CD14-positive monocyte (primary cell): ENCODE results near the gene ABAT. TPM values are rescaled to one million over a fixed set of nuclear protein-coding genes. Genes with fewer than 3 reads are reported as not detected.
"Not testable (repeated sequence)": the region's sequence is repeated elsewhere in the genome, so short reads cannot be mapped to it uniquely, and the experiment has no call there.

Source experiments
- DNase-seq, 3 donors: peaks; one replicate each; pipeline ENCODE4 v3.0.0-alpha.2; 2011 to 2022
- H2AFZ ChIP-seq: 2 replicates; pipeline ENCODE4 v1.6.0; 2012; ENCODE audit warnings: mild to moderate bottlenecking, low read depth, low read length, inconsistent platforms; ENCODE audit not compliant: insufficient read depth, poor library complexity, severe bottlenecking
- H3K27ac ChIP-seq, 2 donors: 1 replicate in 1 of 2; 2 replicates in 1 of 2; pipeline ENCODE4 v1.5.1; 2012 to 2013; ENCODE audit warnings: low read length in 2 of 2, control low read depth in 1 of 2, inconsistent platforms in 1 of 2, low read depth in 1 of 2, mild to moderate bottlenecking in 1 of 2
- H3K27me3 ChIP-seq, 2 donors: one replicate each; pipeline versions ENCODE4 v1.6.0 to v1.6.1; 2011 to 2013; ENCODE audit warnings: low read length in 2 of 2; ENCODE audit not compliant: control insufficient read depth in 2 of 2, insufficient read depth in 2 of 2
- H3K36me3 ChIP-seq, 2 donors: replicated peaks in 1 of 2; 1 replicate in 1 of 2; 2 replicates in 1 of 2; pipeline versions ENCODE4 v1.5.1 to v1.6.1; 2012 to 2013; ENCODE audit warnings: low read length in 2 of 2, control low read depth in 1 of 2, inconsistent platforms in 1 of 2, mild to moderate bottlenecking in 1 of 2; ENCODE audit not compliant: insufficient read depth in 2 of 2, control insufficient read depth in 1 of 2
- H3K4me1 ChIP-seq, 2 donors: 1 replicate in 1 of 2; 2 replicates in 1 of 2; pipeline versions ENCODE4 v1.5.1 to v1.6.1; 2012 to 2013; ENCODE audit warnings: low read length in 2 of 2, control low read depth in 1 of 2, inconsistent platforms in 1 of 2, mild to moderate bottlenecking in 1 of 2, moderate library complexity in 1 of 2; ENCODE audit not compliant: insufficient read depth in 2 of 2, control insufficient read depth in 1 of 2
- H3K4me2 ChIP-seq: replicated peaks from 2 replicates; pipeline ENCODE3; 2012; ENCODE audit warnings: low read length, moderate library complexity, mild to moderate bottlenecking; ENCODE audit not compliant: poor library complexity, severe bottlenecking; ENCODE audit errors: extremely low read depth
- H3K4me3 ChIP-seq, 3 experiments: fragments of 200-600 bp in 1 of 3; sonication (generic) in 1 of 3; replicated peaks in 1 of 3; 1 replicate in 2 of 3; 2 replicates in 1 of 3; pipeline ENCODE4 v1.5.1; 2011 to 2013; ENCODE audit warnings: low read length in 3 of 3, mild to moderate bottlenecking in 3 of 3, control low read depth in 2 of 3, low read depth in 2 of 3, inconsistent platforms in 1 of 3, moderate library complexity in 1 of 3
- H3K79me2 ChIP-seq: 2 replicates; pipeline ENCODE4 v1.6.0; 2012; ENCODE audit warnings: mild to moderate bottlenecking, control low read depth, inconsistent platforms, low read length, moderate library complexity; ENCODE audit not compliant: insufficient read depth
- H3K9ac ChIP-seq: 2 replicates; pipeline ENCODE4 v1.6.0; 2017; ENCODE audit warnings: low read length, mild to moderate bottlenecking; ENCODE audit not compliant: insufficient read depth, poor library complexity, severe bottlenecking
- H3K9me3 ChIP-seq, 2 donors: replicated peaks in 1 of 2; 1 replicate in 1 of 2; 2 replicates in 1 of 2; pipeline versions ENCODE4 v1.5.1 to v1.6.1; 2012 to 2013; ENCODE audit warnings: low read length in 2 of 2, control low read depth in 1 of 2; ENCODE audit not compliant: control insufficient read depth in 1 of 2, insufficient read depth in 1 of 2
- H4K20me1 ChIP-seq: 2 replicates; pipeline ENCODE4 v1.6.0; 2012; ENCODE audit warnings: mild to moderate bottlenecking, low read length, control low read depth, moderate library complexity; ENCODE audit not compliant: insufficient read depth
- H3K27ac Mint-ChIP-seq, 7 donors: one replicate each; pipeline ENCODE4 v1.8.0; 2020; ENCODE audit warnings: mild to moderate bottlenecking in 7 of 7, mixed read lengths in 7 of 7, moderate library complexity in 6 of 7, inconsistent platforms in 2 of 7
- H3K27me3 Mint-ChIP-seq, 3 donors: one replicate each; pipeline ENCODE4 v1.8.0; 2021 to 2022; ENCODE audit warnings: low read depth in 3 of 3, mild to moderate bottlenecking in 3 of 3, mixed read lengths in 3 of 3, moderate library complexity in 3 of 3, inconsistent platforms in 1 of 3
- H3K36me3 Mint-ChIP-seq, 2 donors: one replicate each; pipeline ENCODE4 v1.8.0; 2020; ENCODE audit warnings: mixed read lengths in 2 of 2, inconsistent platforms in 1 of 2, mild to moderate bottlenecking in 1 of 2
- H3K4me1 Mint-ChIP-seq: one replicate; pipeline ENCODE4 v1.8.0; 2020; ENCODE audit warnings: mild to moderate bottlenecking, mixed read lengths
- H3K4me3 Mint-ChIP-seq, 2 donors: one replicate each; pipeline ENCODE4 v1.8.0; 2020; ENCODE audit warnings: mild to moderate bottlenecking in 2 of 2, mixed read lengths in 2 of 2, moderate library complexity in 1 of 2
- H3K9me3 Mint-ChIP-seq, 7 donors: one replicate each; pipeline ENCODE4 v1.8.0; 2020 to 2022; ENCODE audit warnings: mixed read lengths in 7 of 7, mild to moderate bottlenecking in 6 of 7, moderate library complexity in 6 of 7, inconsistent platforms in 2 of 7
- WGBS: methylation state at CpG from one replicate; pipeline ENCODE4 v1.1.5; 2013; ENCODE audit warnings: missing lambda C conversion rate; ENCODE audit not compliant: insufficient coverage; 5-methylcytosine and 5-hydroxymethylcytosine counted together
- intact Hi-C, 2 donors: fragments of 100-400 bp; cut with micrococcal nuclease; formaldehyde crosslinking; loops; one replicate each; pipeline versions ENCODE4 v1.15.0 to v1.15.1; 2023
- polyA plus RNA-seq, 3 donors: library from polyadenylated mRNA; depleted of rRNA in 1 of 3; unstranded in 2 of 3; stranded (reverse) in 1 of 3; fragments of 300-500 nt in 2 of 3; fragments of >200 nt in 1 of 3; fragmentation: Illumina TruSeq in 2 of 3; gene quantifications; 1 replicate in 2 of 3; 2 replicates in 1 of 3; pipeline ENCODE4 v1.2.3, GENCODE V29; 2012 to 2021
- TF ChIP-seq, protein P1 (sequence below): fragments of 200-600 bp; IDR thresholded peaks from one replicate; pipeline ENCODE4 v1.8.0; 2022; ENCODE audit warnings: antibody characterized with exemption, mild to moderate bottlenecking

The ABAT gene
- polyA plus RNA-seq, 3 donors: 4.9 to 11.8 (median 8.7) TPM

DNA sequence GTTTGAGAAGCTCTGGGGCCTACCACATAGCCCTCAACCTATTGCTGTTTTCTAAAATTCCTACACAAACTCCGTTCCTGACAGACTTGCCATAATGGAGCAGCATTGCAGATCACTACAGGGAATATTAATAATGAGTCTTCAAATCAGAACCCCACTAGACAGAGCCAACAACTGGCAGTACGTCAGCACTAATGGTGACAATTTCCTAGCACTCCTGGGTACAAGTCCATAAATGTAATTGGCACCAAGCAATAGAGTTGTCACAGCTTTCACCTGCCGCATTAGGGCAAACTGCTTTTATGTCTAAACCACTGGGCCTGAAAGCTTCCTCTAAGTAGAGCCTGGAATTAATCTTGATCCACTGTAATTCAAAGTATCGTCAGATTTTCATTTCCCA, 25.5 kb upstream of the ABAT start:
- Histone ChIP-seq H3K27me3 (no peaks in the 10 kb centered on the region), H3K4me2 (no peak overlapping the region), H3K9me3 (no peaks in the 10 kb centered on the region), H3K4me1 (peaks cover 21 to 23% of the 10 kb centered on the region in 2 donors), H3K9ac (no peak overlapping the region), H3K79me2 (peaks cover 15% of the 10 kb centered on the region), H3K36me3 (peaks cover 30 to 36% of the 10 kb centered on the region in 2 donors), H2AFZ (no peak overlapping the region), H4K20me1 (peaks cover 4% of the 10 kb centered on the region), H3K4me3 (no peak overlapping the region), H3K27ac (no peak overlapping the region)
- Mint-ChIP-seq H3K27me3 (no peaks in the 10 kb centered on the region), H3K4me1 (peaks cover 19% of the 10 kb centered on the region), H3K9me3 (no peaks in the 10 kb centered on the region), H3K27ac (peak overlapping the region in 1 of 7 donors; percentile 25), H3K36me3 (peaks cover 44 to 49% of the 10 kb centered on the region in 2 donors), H3K4me3 (no peak overlapping the region)
- TF ChIP-seq, protein P1, sequence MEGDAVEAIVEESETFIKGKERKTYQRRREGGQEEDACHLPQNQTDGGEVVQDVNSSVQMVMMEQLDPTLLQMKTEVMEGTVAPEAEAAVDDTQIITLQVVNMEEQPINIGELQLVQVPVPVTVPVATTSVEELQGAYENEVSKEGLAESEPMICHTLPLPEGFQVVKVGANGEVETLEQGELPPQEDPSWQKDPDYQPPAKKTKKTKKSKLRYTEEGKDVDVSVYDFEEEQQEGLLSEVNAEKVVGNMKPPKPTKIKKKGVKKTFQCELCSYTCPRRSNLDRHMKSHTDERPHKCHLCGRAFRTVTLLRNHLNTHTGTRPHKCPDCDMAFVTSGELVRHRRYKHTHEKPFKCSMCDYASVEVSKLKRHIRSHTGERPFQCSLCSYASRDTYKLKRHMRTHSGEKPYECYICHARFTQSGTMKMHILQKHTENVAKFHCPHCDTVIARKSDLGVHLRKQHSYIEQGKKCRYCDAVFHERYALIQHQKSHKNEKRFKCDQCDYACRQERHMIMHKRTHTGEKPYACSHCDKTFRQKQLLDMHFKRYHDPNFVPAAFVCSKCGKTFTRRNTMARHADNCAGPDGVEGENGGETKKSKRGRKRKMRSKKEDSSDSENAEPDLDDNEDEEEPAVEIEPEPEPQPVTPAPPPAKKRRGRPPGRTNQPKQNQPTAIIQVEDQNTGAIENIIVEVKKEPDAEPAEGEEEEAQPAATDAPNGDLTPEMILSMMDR: no peak
- no peak for DNase-seq
- 97% methylated on average over 4 of the region's 4 CpGs for WGBS
- intact Hi-C loops: loop anchor here in 1 of 2 donors (5.0 kb wide), 1 partner anchor 77 kb away; no protein-coding TSS in a partner anchor

DNA sequence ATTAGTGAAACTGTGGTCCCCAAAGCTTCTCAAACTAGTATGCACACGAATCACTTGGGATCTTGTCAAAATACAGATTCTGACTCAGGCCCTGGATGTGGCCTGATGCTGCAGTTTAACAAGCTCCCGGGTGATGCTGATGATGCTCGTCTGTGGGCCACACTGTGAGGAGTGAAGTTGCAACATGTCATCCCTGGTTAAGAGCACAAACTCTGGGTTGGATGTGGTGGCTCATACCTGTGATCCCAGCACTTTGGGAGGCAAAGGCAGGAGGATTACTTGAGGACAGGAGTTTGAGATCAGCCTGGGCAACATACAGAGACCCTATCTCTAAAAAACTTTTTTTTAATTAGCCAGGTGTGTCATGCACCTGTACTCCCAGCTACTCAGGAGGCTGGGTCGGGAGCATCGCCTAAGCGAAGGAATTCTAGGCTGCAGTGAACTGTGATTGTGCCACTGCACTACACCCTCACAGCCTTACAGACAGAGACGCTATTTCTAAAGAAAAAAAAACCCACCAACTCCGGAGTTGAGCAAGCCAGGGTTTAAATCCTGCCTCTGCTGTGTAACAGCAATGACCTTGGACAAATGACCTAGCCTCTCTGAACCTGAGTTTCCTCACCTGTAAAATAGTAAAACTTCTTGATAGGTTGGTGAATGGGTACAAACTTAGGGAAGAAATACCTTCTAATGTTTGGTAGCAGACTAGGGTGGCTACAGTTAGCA, 24.4 kb upstream of the ABAT start:
- no peak overlapping the region for H3K4me3 Mint-ChIP-seq
- WGBS: 77% methylated on average over 6 of the region's 8 CpGs
- intact Hi-C loops: loop anchor here in 1 of 2 donors (5.0 kb wide), 1 partner anchor 78 kb away; no protein-coding TSS in a partner anchor
- TF ChIP-seq, protein P1: no peak
- Histone ChIP-seq H3K9me3 (no peaks in the 10 kb centered on the region), H3K4me3 (no peak overlapping the region), H3K27ac (no peak overlapping the region), H3K4me2 (no peak overlapping the region), H3K27me3 (no peaks in the 10 kb centered on the region), H3K9ac (no peak overlapping the region), H4K20me1 (peaks cover 5% of the 10 kb centered on the region), H3K36me3 (peaks cover 30 to 36% of the 10 kb centered on the region in 2 donors), H3K4me1 (peaks cover 10 to 12% of the 10 kb centered on the region in 2 donors), H2AFZ (no peak overlapping the region), H3K79me2 (peaks cover 15% of the 10 kb centered on the region)
- DNase-seq: no peak
- H3K27me3 Mint-ChIP-seq: no peaks in the 10 kb centered on the region
- no peaks in the 10 kb centered on the region for H3K9me3 Mint-ChIP-seq
- peak overlapping the region in 3 of 7 donors; percentile 13 to 46 (median 30) for H3K27ac Mint-ChIP-seq
- H3K4me1 Mint-ChIP-seq: peaks cover 10% of the 10 kb centered on the region
- peaks cover 38 to 46% of the 10 kb centered on the region in 2 donors for H3K36me3 Mint-ChIP-seq

DNA sequence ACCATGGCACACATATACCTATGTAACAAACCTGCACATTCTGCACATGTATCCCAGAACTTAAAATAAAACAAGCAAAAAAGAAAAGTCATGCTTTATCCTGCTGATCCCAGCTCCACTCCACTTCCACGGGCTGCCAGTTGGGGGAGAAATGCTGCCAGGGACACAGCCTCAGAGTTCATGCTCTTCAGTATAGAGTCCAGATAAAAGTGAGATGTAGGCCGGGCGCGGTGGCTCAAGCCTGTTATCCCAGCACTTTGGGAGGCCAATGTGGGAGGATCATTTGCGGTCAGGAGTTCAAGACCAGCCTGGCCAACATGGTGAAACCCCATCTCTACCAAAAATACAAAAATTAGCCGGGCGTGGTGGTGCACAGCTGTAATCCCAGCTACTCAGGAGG, 22.5 kb upstream of the ABAT start:
- H3K4me2 ChIP-seq, DNase-seq, H3K9me3 Mint-ChIP-seq, H3K27me3 Mint-ChIP-seq, H3K9me3 ChIP-seq, H3K9ac ChIP-seq, intact Hi-C loops, H2AFZ ChIP-seq, H3K4me1 ChIP-seq, H3K27ac Mint-ChIP-seq, H3K4me3 Mint-ChIP-seq, H3K79me2 ChIP-seq, H3K4me3 ChIP-seq, H3K27me3 ChIP-seq, H3K4me1 Mint-ChIP-seq, H3K27ac ChIP-seq: not testable (repeated sequence)
- no CpG with 5 or more reads among the region's 7 CpGs for WGBS
- Histone ChIP-seq H4K20me1 (peaks cover 12% of the 10 kb centered on the region), H3K36me3 (peaks cover 18 to 22% of the 10 kb centered on the region in 2 donors)
- H3K36me3 Mint-ChIP-seq: peaks cover 29 to 34% of the 10 kb centered on the region in 2 donors
